PC-9 (cell line): Measurements from ENCODE around the gene HELZ. TPM values are rescaled to one million over a fixed set of nuclear protein-coding genes. Genes with fewer than 3 reads are reported as not detected.

Experiments used
- BruUV-seq: library from RNA; stranded (reverse); fragments of 400-500 nt; replicated peaks from 2 replicates; lab custom pipeline; 2021; lab: Mats Ljungman, UMichigan
- CTCF ChIA-PET: fragments of 300-600 bp; sonication (Branson Sonifier 250); formaldehyde crosslinking; loops from one replicate; lab custom pipeline; 2022; ENCODE audit warnings: antibody characterized with exemption; lab: Charles Lee
- POLR2A ChIA-PET: fragments of 300-600 bp; sonication (Branson Sonifier 250); formaldehyde crosslinking; loops from one replicate; lab custom pipeline; 2022; ENCODE audit warnings: antibody characterized with exemption; ENCODE audit not compliant: unreplicated experiment; lab: Charles Lee
- DNase-seq, 2 experiments: peaks; one replicate each; pipeline versions ENCODE4 v3.0.0 to v3.0.0-alpha.2; 2015 to 2022; ENCODE audit warnings: mixed read lengths in 1 of 2
- H2AFZ ChIP-seq: fragments of 200-600 bp; sonication (generic); 2 replicates; pipeline ENCODE4 v1.8.1; 2017; ENCODE audit warnings: antibody characterized with exemption
- H3F3A ChIP-seq: fragments of 200-600 bp; sonication (generic); 2 replicates; pipeline ENCODE4 v1.8.1; 2017; ENCODE audit warnings: antibody characterized with exemption, mild to moderate bottlenecking, low read depth; ENCODE audit not compliant: insufficient read depth
- H3K27ac ChIP-seq: fragments of 200-600 bp; sonication (generic); 2 replicates; pipeline ENCODE4 v1.6.1; 2016; ENCODE audit warnings: mixed run types
- H3K27me3 ChIP-seq: fragments of 200-600 bp; sonication (generic); 2 replicates; pipeline ENCODE4 v1.6.1; 2016; ENCODE audit warnings: low read depth, mixed run types; ENCODE audit not compliant: insufficient read depth
- H3K36me3 ChIP-seq: fragments of 200-600 bp; sonication (generic); 2 replicates; pipeline ENCODE4 v1.6.1; 2016; ENCODE audit warnings: low read depth, mixed run types
- H3K4me1 ChIP-seq: fragments of 200-600 bp; sonication (generic); replicated peaks from 2 replicates; pipeline ENCODE4 v1.6.1; 2016; ENCODE audit warnings: mixed run types; ENCODE audit not compliant: insufficient read depth
- H3K4me2 ChIP-seq: fragments of 200-600 bp; sonication (generic); 2 replicates; pipeline ENCODE4 v1.6.1; 2017; ENCODE audit warnings: mixed run types
- H3K4me3 ChIP-seq: fragments of 200-600 bp; sonication (generic); 2 replicates; pipeline ENCODE4 v1.6.1; 2016; ENCODE audit warnings: mixed run types
- H3K79me2 ChIP-seq: fragments of 200-600 bp; sonication (generic); 2 replicates; pipeline ENCODE4 v1.6.1; 2017; ENCODE audit warnings: low read depth, mixed run types
- H3K9me2 ChIP-seq: fragments of 200-600 bp; sonication (generic); 2 replicates; pipeline ENCODE4 v1.8.1; 2017; ENCODE audit warnings: mild to moderate bottlenecking; ENCODE audit not compliant: insufficient read depth
- H3K9me3 ChIP-seq: fragments of 200-600 bp; sonication (generic); 2 replicates; pipeline ENCODE4 v1.8.1; 2016; ENCODE audit warnings: low read depth; ENCODE audit not compliant: insufficient read depth
- H4K20me1 ChIP-seq: fragments of 200-600 bp; sonication (generic); 2 replicates; pipeline ENCODE4 v1.8.1; 2017; ENCODE audit not compliant: insufficient read depth
- EZH2 ChIP-seq: fragments of 200-600 bp; sonication (generic); IDR thresholded peaks from 2 replicates; pipeline ENCODE4 v1.8.0; 2017; ENCODE audit warnings: antibody characterized with exemption, low read depth
- intact Hi-C: fragments of 100-400 bp; cut with micrococcal nuclease; formaldehyde crosslinking; loops from one replicate; pipeline ENCODE4 v1.10.0; 2022; ENCODE audit not compliant: unreplicated experiment
- total RNA-seq: library from RNA; stranded (reverse); gene quantifications from 2 replicates; pipeline ENCODE4 v1.2.3, GENCODE V29; 2021
- TF ChIP-seq, protein P1 (sequence below): fragments of 200-600 bp; sonication (generic); conservative IDR thresholded peaks from 2 replicates; pipeline ENCODE4 v1.6.1; 2017; ENCODE audit warnings: mixed run types, antibody characterized with exemption, mild to moderate bottlenecking, moderate library complexity

HELZ gene
- total RNA-seq, 1 experiment from 2014 or later, result 38.0 TPM

DNA sequence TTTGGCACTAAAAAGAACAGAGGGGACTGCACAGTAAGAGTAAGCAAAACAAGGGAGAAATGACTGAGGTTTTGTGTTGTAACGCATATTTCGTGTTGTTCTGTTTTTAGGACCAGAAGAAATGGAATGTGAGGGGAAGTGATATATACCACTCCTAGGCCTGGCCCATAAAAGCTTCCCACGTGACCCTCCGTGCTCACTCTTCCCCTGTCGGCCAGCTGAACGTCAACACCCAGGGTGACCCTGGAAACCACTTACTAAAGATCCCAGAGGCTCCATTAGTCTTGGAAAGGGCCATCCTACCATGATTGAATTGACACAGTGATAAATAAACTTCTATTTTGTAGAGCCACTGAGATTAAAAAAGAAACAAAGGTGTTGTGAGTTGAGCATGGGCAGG is 79.8 kb downstream of the HELZ start:
- POLR2A ChIA-PET, result no interaction called here
- Histone ChIP-seq H3K4me1 (no peaks in the 10 kb centered on the region), H3K27ac (no peak overlapping the region), H3K9me2 (no peaks in the 10 kb centered on the region), H2AFZ (no peak overlapping the region), H3F3A (no peaks in the 10 kb centered on the region), H3K36me3 (peaks cover 14% of the 10 kb centered on the region; the same call in 1 of the 2 replicates), H3K4me2 (no peak overlapping the region), H3K79me2 (no peaks in the 10 kb centered on the region), H3K4me3 (no peak overlapping the region), H3K27me3 (no peaks in the 10 kb centered on the region), H4K20me1 (no peaks in the 10 kb centered on the region), H3K9me3 (no peaks in the 10 kb centered on the region)
- TF ChIP-seq, protein P1, sequence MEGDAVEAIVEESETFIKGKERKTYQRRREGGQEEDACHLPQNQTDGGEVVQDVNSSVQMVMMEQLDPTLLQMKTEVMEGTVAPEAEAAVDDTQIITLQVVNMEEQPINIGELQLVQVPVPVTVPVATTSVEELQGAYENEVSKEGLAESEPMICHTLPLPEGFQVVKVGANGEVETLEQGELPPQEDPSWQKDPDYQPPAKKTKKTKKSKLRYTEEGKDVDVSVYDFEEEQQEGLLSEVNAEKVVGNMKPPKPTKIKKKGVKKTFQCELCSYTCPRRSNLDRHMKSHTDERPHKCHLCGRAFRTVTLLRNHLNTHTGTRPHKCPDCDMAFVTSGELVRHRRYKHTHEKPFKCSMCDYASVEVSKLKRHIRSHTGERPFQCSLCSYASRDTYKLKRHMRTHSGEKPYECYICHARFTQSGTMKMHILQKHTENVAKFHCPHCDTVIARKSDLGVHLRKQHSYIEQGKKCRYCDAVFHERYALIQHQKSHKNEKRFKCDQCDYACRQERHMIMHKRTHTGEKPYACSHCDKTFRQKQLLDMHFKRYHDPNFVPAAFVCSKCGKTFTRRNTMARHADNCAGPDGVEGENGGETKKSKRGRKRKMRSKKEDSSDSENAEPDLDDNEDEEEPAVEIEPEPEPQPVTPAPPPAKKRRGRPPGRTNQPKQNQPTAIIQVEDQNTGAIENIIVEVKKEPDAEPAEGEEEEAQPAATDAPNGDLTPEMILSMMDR, result no peak
- TF ChIP-seq EZH2, result no peak
- no peak for DNase-seq
- no TSS peak for BruUV-seq
- CTCF ChIA-PET, result no interaction called here
- intact Hi-C loops, result no loop called here

DNA sequence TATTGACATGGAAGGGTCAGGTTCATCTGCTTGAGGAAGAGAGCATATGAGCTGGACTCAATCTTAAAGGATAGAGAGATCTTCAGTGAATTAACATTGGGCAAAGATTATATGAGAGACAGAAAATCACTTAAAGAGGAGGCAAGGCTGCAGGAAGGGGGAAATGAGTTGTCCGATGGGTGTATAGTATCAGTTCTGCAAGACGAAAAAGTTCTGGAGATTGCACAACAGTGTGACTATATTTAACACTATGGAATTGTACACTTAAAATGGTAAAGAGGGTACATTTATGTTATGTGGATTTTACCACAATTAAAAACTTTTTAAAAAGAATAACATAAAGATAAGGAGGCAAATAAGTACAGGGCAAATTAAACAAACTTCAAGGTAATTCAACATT is 80.7 kb downstream of the HELZ start:
- H3K9me3 ChIP-seq, result no peaks in the 10 kb centered on the region
- no peaks in the 10 kb centered on the region for H3K27me3 ChIP-seq
- no TSS peak for BruUV-seq
- no peaks in the 10 kb centered on the region for H3K9me2 ChIP-seq
- H3K79me2 ChIP-seq, result no peaks in the 10 kb centered on the region
- TF ChIP-seq, protein P1, result no peak
- TF ChIP-seq EZH2, result no peak
- ChIA-PET CTCF (no interaction called here), POLR2A (no interaction called here)
- no peaks in the 10 kb centered on the region for H4K20me1 ChIP-seq
- no peaks in the 10 kb centered on the region for H3K4me1 ChIP-seq
- H3K4me3 ChIP-seq, result no peak overlapping the region
- no peak for DNase-seq
- H3F3A ChIP-seq, result no peaks in the 10 kb centered on the region
- no peak overlapping the region for H2AFZ ChIP-seq
- H3K4me2 ChIP-seq, result no peak overlapping the region
- peaks cover 14% of the 10 kb centered on the region; the same call in 1 of the 2 replicates for H3K36me3 ChIP-seq
- intact Hi-C loops, result no loop called here
- no peak overlapping the region for H3K27ac ChIP-seq

DNA sequence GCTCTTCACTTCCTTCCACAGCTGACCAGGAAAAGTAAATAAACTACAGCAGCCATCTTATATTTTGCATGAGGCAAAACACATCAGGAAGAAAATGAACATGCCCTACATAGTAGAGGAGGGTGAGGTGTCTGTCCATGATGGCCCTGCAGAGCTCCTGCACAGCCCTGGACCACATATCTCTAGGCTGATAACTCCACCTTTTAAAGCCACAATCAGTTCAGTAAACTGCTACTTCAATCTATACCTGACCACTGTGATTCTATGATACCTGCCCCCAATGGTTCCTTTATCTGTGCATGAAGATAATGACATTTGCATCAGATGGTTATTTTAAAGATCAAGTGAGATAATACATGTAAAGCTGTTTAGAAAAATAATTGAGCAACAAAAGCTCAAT is 82.2 kb downstream of the HELZ start:
- Histone ChIP-seq H3F3A (no peaks in the 10 kb centered on the region), H3K27ac (no peak overlapping the region), H3K4me1 (no peaks in the 10 kb centered on the region), H3K36me3 (peaks cover 14% of the 10 kb centered on the region; the same call in 1 of the 2 replicates), H3K9me3 (no peaks in the 10 kb centered on the region), H3K27me3 (no peaks in the 10 kb centered on the region), H3K4me2 (no peak overlapping the region), H2AFZ (no peak overlapping the region), H3K4me3 (no peak overlapping the region), H3K9me2 (no peaks in the 10 kb centered on the region), H3K79me2 (no peaks in the 10 kb centered on the region), H4K20me1 (no peaks in the 10 kb centered on the region; the same call in 1 of the 2 replicates)
- no peak for TF ChIP-seq EZH2
- TF ChIP-seq, protein P1, result no peak
- intact Hi-C loops, result no loop called here
- BruUV-seq, result no TSS peak
- POLR2A ChIA-PET, result no interaction called here
- CTCF ChIA-PET, result no interaction called here
- no peak for DNase-seq
